ENCODE measurements around the gene EDEM1.

The EDEM1 gene

GRCh38 chr3:5262507-5262906 lies 75.0 kb downstream of the EDEM1 start:
- TF ChIP-seq CTCF (IDR thresholded peaks at IDR 0.05; ENCODE audit: extremely low read depth, missing control alignments) = no peak
- DNase-seq (ENCODE audit: low spot score) = no peak

GRCh38 chr3:5264093-5264600 lies 76.6 kb downstream of the EDEM1 start:
- TF ChIP-seq CTCF (IDR thresholded peaks at IDR 0.05; ENCODE audit: extremely low read depth, missing control alignments) = no peak
- DNase-seq (ENCODE audit: low spot score) = no peak

GRCh38 chr3:5264896-5265770 lies 77.6 kb downstream of the EDEM1 start:
- TF ChIP-seq CTCF (IDR thresholded peaks at IDR 0.05; ENCODE audit: extremely low read depth, missing control alignments) = no peak
- no peak for DNase-seq (ENCODE audit: low spot score)

- DNase-seq (ENCODE audit: low spot score) = no peak
- TF ChIP-seq CTCF (IDR thresholded peaks at IDR 0.05; ENCODE audit: extremely low read depth, missing control alignments) = no peak
Observed at GRCh38 chr3:5267252-5267651, 79.7 kb downstream of the EDEM1 start.

- TF ChIP-seq CTCF (IDR thresholded peaks at IDR 0.05; ENCODE audit: extremely low read depth, missing control alignments) = no peak
- no peak for DNase-seq (ENCODE audit: low spot score)
Observed at GRCh38 chr3:5267889-5268288, 80.4 kb downstream of the EDEM1 start.

Measured in GM20000 (cell line).